Activated CD4-positive, alpha-beta T cell treated with anti-CD3 and anti-CD28 coated beads for 48 hours (primary cell): Measurements from ENCODE around the gene CCDC158.
"Not testable (repeated sequence)": the region's sequence is repeated elsewhere in the genome, so short reads cannot be mapped to it uniquely, and the experiment has no call there.

Experiments used
- DNase-seq: peaks from one replicate; pipeline ENCODE4 v3.0.0-alpha.2; 2020

Gene CCDC158

GRCh38 chr4:76364763-76365162 is 56.2 kb downstream of the CCDC158 start:
- DNase-seq: no peak

GRCh38 chr4:76363556-76364290 is 57.2 kb downstream of the CCDC158 start:
- DNase-seq: no peak

- DNase-seq: no peak
Measured at GRCh38 chr4:76361689-76362412, 59.1 kb downstream of the CCDC158 start.

- not testable (repeated sequence) for DNase-seq
Measured at GRCh38 chr4:76359881-76360466, 61.0 kb downstream of the CCDC158 start.

GRCh38 chr4:76357981-76358380 is 63.0 kb downstream of the CCDC158 start:
- DNase-seq: no peak

- DNase-seq: peak; percentile 21
Measured at GRCh38 chr4:76354517-76355473, 66.1 kb downstream of the CCDC158 start.

GRCh38 chr4:76342803-76343202 is 78.1 kb downstream of the CCDC158 start:
- no peak for DNase-seq

- DNase-seq: no peak
Measured at GRCh38 chr4:76342191-76342590, 78.8 kb downstream of the CCDC158 start.

- no peak for DNase-seq
Measured at GRCh38 chr4:76341063-76341462, 79.9 kb downstream of the CCDC158 start.

GRCh38 chr4:76339364-76339763 is 81.6 kb downstream of the CCDC158 start:
- DNase-seq: no peak

GRCh38 chr4:76334885-76335284 is 86.1 kb downstream of the CCDC158 start:
- DNase-seq: no peak

- DNase-seq: no peak
Measured at GRCh38 chr4:76326515-76326914, 94.4 kb downstream of the CCDC158 start.

GRCh38 chr4:76325072-76325471 is 95.9 kb downstream of the CCDC158 start:
- no peak for DNase-seq

- no peak for DNase-seq
Measured at GRCh38 chr4:76322236-76322635, 98.7 kb downstream of the CCDC158 start.

- DNase-seq: no peak
Measured at GRCh38 chr4:76316131-76316530, 104.8 kb downstream of the CCDC158 start.

GRCh38 chr4:76315267-76315918 is 105.5 kb downstream of the CCDC158 start:
- DNase-seq: no peak

- no peak for DNase-seq
Measured at GRCh38 chr4:76313547-76313946, 107.4 kb downstream of the CCDC158 start.

- DNase-seq: no peak
Measured at GRCh38 chr4:76312457-76312856, 108.5 kb downstream of the CCDC158 start.

GRCh38 chr4:76311896-76312331 is 109.0 kb downstream of the CCDC158 start:
- no peak for DNase-seq

GRCh38 chr4:76310683-76311082 is 110.3 kb downstream of the CCDC158 start:
- no peak for DNase-seq

- DNase-seq: no peak
Measured at GRCh38 chr4:76309939-76310550, 110.9 kb downstream of the CCDC158 start.

GRCh38 chr4:76308548-76308947 is 112.4 kb downstream of the CCDC158 start:
- DNase-seq: no peak
